ENCODE results near the gene ALS2CL. TPM values are rescaled to one million over a fixed set of nuclear protein-coding genes. Genes with fewer than 3 reads are reported as not detected.

ALS2CL gene
- total RNA-seq, 3 donors from 2014 or later (not counting 1 experiment from before 2014, with no cell fraction given): 0.07 to 1.3 (median 0.70) TPM

DNA sequence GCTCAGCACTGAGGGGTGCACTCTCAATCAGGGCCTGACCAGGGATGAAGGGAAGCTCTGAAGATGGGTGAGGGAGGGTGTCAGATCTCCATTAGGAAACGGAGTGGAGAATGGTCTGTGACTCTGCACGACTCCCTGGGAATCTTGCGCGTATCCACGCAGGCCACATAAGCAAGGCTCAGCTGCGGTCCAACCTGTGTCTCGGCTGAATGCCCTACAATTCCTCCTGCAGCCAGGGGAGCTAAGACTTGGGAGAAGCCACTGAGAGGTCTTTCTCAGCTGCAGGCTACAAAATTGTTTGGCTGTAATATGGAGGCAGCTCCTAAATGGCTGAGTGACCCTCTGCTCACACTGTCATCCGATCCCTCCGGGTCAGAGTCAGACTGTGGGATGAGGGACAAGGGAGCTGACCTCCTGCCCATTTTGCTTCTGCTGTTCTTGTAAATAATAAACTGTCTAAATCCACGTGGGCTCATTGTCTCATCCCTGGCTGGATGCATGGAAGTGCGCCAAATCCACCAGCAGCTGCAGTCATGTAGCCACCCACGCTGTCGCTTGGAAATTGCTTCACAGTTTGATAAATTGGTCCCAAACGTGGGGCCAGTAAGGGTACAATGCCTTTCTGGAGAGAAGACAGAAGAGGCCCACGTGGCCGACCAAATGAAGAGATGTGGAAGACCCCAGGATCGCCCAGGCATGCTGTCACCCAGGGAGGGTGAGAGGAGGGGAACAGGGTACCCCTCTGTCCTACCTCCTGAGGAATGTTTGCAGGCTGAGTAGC, 30.5 kb downstream of the ALS2CL start:
- no peak overlapping the region for H3K4me3 ChIP-seq (ENCODE audit: low read length)
- H3K36me3 ChIP-seq (ENCODE audit: control insufficient read depth, insufficient read depth, low read length): no peaks in the 10 kb centered on the region
- DNase-seq: no peak
- Mint-ChIP-seq H3K27ac (no peak overlapping the region), H3K36me3 (no peaks in the 10 kb centered on the region), H3K4me3 (no peak overlapping the region), H3K4me1 (no peaks in the 10 kb centered on the region), H3K27me3 (ENCODE audit: low read depth in 2 of 2) (no peaks in the 10 kb centered on the region), H3K9me3 (no peaks in the 10 kb centered on the region)
- H3K9me3 ChIP-seq (ENCODE audit: control insufficient read depth, insufficient read depth, low read length): no peaks in the 10 kb centered on the region
- intact Hi-C loops (cut with micrococcal nuclease): no loop called here
- WGBS (ENCODE audit: insufficient coverage): 85% methylated on average over 17 of the region's 17 CpGs
- no peak for TF ChIP-seq CTCF (IDR thresholded peaks at IDR 0.05)
- no peak overlapping the region for H3K27ac ChIP-seq (ENCODE audit: low read length)
- no peak for ATAC-seq
- H3K4me1 ChIP-seq (ENCODE audit: control insufficient read depth, insufficient read depth, low read length): no peaks in the 10 kb centered on the region
- H3K27me3 ChIP-seq (ENCODE audit: control insufficient read depth, insufficient read depth, low read length): no peaks in the 10 kb centered on the region

DNA sequence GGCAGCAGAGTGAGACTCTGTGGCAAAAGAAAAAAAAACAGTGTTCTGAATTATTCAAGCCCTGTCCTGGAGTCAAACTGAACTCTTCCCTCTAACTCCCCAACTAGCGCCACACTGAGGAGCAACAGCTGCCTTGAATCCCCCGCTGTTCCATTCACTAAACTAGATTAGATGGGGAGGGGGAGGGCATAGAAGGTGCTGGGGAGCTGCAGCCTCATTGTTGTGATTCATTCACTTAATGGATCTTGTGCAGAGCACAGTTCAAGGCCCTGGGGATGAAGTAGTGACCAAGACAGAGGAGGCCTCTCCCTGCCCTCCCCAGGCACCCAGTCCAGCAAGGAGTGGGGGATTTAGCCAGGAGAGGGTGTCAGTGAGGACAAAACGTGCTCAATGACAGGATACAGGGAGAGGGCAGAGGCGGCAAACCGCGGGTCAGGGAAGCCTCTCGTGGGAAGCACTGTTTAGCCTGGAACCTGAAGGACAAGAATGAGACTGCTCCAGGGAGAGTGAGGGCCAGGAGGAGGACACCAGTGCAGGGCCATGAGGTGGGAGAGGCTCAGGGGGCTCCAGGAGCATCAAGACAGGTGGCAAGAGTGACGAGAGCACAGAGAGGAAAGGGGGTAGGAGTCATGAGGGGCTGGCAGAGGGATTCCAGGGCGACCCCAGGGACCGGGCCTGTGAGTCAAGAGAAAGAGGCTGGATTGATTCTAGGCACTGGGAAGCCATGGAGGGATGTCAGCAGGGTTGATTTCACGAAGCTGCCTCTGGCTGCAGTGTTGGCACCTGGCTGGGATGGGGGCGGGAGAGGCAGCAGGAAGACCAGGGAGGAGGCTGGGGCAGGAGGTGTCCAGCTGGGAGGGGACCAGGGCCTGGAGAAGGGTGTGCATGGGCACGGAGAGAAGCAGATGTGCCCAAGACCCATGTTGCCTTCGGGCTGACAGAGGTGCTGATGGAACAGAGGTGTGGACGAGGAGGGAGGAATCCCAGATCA, 31.4 kb downstream of the ALS2CL start:
- no peak overlapping the region for H3K27ac Mint-ChIP-seq
- intact Hi-C loops (cut with micrococcal nuclease): no loop called here
- Histone ChIP-seq H3K9me3 (ENCODE audit: control insufficient read depth, insufficient read depth, low read length) (no peaks in the 10 kb centered on the region), H3K4me3 (ENCODE audit: low read length) (no peak overlapping the region), H3K36me3 (ENCODE audit: control insufficient read depth, insufficient read depth, low read length) (no peaks in the 10 kb centered on the region), H3K27ac (ENCODE audit: low read length) (no peak overlapping the region), H3K4me1 (ENCODE audit: control insufficient read depth, insufficient read depth, low read length) (no peaks in the 10 kb centered on the region), H3K27me3 (ENCODE audit: control insufficient read depth, insufficient read depth, low read length) (no peaks in the 10 kb centered on the region)
- no peaks in the 10 kb centered on the region for H3K36me3 Mint-ChIP-seq
- no peaks in the 10 kb centered on the region for H3K27me3 Mint-ChIP-seq (ENCODE audit: low read depth in 2 of 2)
- H3K9me3 Mint-ChIP-seq: no peaks in the 10 kb centered on the region
- TF ChIP-seq CTCF (IDR thresholded peaks at IDR 0.05): no peak
- WGBS (ENCODE audit: insufficient coverage): 82% methylated on average over 14 of the region's 15 CpGs
- H3K4me1 Mint-ChIP-seq: no peaks in the 10 kb centered on the region
- DNase-seq (no peak), ATAC-seq (no peak)
- no peak overlapping the region for H3K4me3 Mint-ChIP-seq

DNA sequence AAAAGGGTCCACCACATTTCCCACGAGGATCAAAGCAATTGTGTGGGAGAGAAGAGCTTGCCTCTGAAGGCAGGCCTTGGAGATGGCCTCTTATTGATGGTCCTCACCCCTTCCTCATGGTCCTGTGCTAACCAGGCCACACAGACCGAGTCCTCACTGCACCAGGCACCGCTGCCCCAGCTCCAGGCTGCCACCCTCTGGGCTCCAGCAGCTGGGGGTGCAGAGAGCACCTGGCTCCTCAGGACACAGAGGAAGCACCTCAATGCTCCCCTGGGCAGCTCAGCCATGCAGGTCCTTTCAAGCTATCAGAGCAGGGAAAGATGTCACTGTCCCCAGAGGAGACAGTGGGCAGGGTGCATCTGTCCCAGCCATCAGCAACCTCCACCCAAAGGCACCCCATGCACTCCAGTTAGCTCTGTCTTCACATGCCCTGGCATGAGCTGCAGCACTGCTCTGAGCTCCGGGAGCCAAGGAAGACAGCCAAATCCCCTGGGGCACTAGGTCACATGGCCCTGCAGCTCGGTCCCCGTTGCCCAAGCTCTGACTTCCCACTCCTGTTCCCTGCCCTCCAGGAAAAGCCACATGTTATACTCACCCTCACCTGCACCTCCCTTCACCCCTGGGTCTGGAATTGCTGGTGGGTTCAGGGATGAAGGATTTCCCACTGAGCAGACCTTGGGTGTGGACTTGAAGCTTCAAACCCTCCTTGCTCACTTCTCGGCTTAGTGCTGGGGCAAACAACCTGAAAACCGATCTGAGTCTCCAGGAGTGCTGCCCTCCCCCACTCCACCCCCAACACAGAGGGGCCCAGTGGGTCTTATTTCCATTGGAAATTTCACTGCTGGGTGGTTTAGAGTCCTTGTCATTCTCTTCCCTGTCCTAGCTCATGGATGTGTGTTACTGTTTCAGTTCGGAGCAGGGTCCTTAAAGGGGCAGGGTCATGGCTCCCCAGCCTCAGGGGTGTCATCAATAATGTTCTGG, 32.6 kb downstream of the ALS2CL start:
- H3K4me3 Mint-ChIP-seq: no peak overlapping the region
- H3K9me3 Mint-ChIP-seq: no peaks in the 10 kb centered on the region
- no peaks in the 10 kb centered on the region for H3K27me3 ChIP-seq (ENCODE audit: control insufficient read depth, insufficient read depth, low read length)
- 72% methylated on average over 9 of the region's 9 CpGs for WGBS (ENCODE audit: insufficient coverage)
- no peaks in the 10 kb centered on the region for H3K9me3 ChIP-seq (ENCODE audit: control insufficient read depth, insufficient read depth, low read length)
- H3K4me3 ChIP-seq (ENCODE audit: low read length): no peak overlapping the region
- H3K36me3 Mint-ChIP-seq: no peaks in the 10 kb centered on the region
- no peaks in the 10 kb centered on the region for H3K4me1 Mint-ChIP-seq
- intact Hi-C loops (cut with micrococcal nuclease): no loop called here
- H3K4me1 ChIP-seq (ENCODE audit: control insufficient read depth, insufficient read depth, low read length): no peaks in the 10 kb centered on the region
- no peak for TF ChIP-seq CTCF (IDR thresholded peaks at IDR 0.05)
- H3K27me3 Mint-ChIP-seq (ENCODE audit: low read depth in 2 of 2): peaks cover 0 to 4% of the 10 kb centered on the region in 2 donors
- H3K27ac Mint-ChIP-seq: no peak overlapping the region
- DNase-seq (no peak), ATAC-seq (no peak)
- H3K27ac ChIP-seq (ENCODE audit: low read length): no peak overlapping the region
- no peaks in the 10 kb centered on the region for H3K36me3 ChIP-seq (ENCODE audit: control insufficient read depth, insufficient read depth, low read length)
